HepG2 (cell line): ENCODE results near the gene EPHA4. TPM values are rescaled to one million over a fixed set of nuclear protein-coding genes. Genes with fewer than 3 reads are reported as not detected.

Source experiments
- ATAC-seq: fragments of 200-7000 bp; cut with Tn5 transposase; 3 replicates; pipeline ENCODE4 v1.9.1; 2020; ENCODE audit warnings: mild to moderate bottlenecking, moderate library complexity
- BruUV-seq: library from RNA; stranded (reverse); fragments of 400-500 nt; replicated peaks from 2 replicates; lab custom pipeline; 2021; lab: Mats Ljungman, UMichigan
- CTCF ChIA-PET: fragments of 300-600 bp; formaldehyde crosslinking; extraction: SDS; loops from one replicate; lab custom pipeline; 2021; ENCODE audit warnings: low total read pairs, inconsistent platforms, low intra/inter-chr PET ratio; lab: Yijun Ruan, JAX
- POLR2A ChIA-PET: fragments of 350-600 bp; sonication (Branson Sonifier 250); formaldehyde crosslinking; loops from one replicate; lab custom pipeline; 2020; ENCODE audit warnings: antibody characterized with exemption, inconsistent platforms; lab: Yijun Ruan, JAX
- DNase-seq: peaks from one replicate; pipeline ENCODE4 v3.0.0-alpha.2; 2015; ENCODE audit warnings: low spot score
- FAIRE-seq: peaks from 3 replicates; lab custom pipeline; 2011; peaks lifted over from hg19 to GRCh38; lab: Jason Lieb, UNC
- H2AFZ ChIP-seq: one replicate; pipeline ENCODE4 v1.6.1; 2011; ENCODE audit warnings: low read length, inconsistent platforms
- H3K27ac ChIP-seq: fragments of 300-600 bp; 3 replicates; pipeline ENCODE4 v1.8.0; 2011; ENCODE audit warnings: mixed run types, mild to moderate bottlenecking, mixed read lengths, low read length, inconsistent platforms; ENCODE audit not compliant: insufficient read depth; ENCODE audit errors: extremely low read length
- H3K27me3 ChIP-seq, 2 experiments: fragments of 200-600 bp in 1 of 2; 2 replicates in 1 of 2; 3 replicates in 1 of 2; pipeline versions ENCODE4 v1.6.0 to v1.8.0; 2011; ENCODE audit warnings: low read length in 2 of 2, mild to moderate bottlenecking in 2 of 2, moderate library complexity in 2 of 2, inconsistent platforms in 1 of 2; ENCODE audit not compliant: insufficient read depth in 2 of 2, control insufficient read depth in 1 of 2
- H3K36me3 ChIP-seq, 2 experiments: fragments of 200-600 bp in 1 of 2; replicated peaks in 1 of 2; 2 replicates in 1 of 2; 3 replicates in 1 of 2; pipeline versions ENCODE4 v1.5.1 to v1.8.0; 2011; ENCODE audit warnings: low read length in 2 of 2, inconsistent platforms in 1 of 2; ENCODE audit not compliant: insufficient read depth in 2 of 2, control insufficient read depth in 1 of 2
- H3K4me1 ChIP-seq: 2 replicates; pipeline ENCODE4 v1.5.1; 2012; ENCODE audit warnings: low read length, inconsistent platforms; ENCODE audit not compliant: insufficient read depth
- H3K4me2 ChIP-seq: 2 replicates; pipeline ENCODE4 v1.6.0; 2011; ENCODE audit warnings: low read depth, low read length, inconsistent platforms
- H3K4me3 ChIP-seq, 3 experiments: fragments of 200-600 bp in 1 of 3; sonication (generic), shearing (Covaris generic) in 1 of 3; replicated peaks in 1 of 3; 2 replicates each; pipeline ENCODE4 v1.5.1; 2011 to 2016; ENCODE audit warnings: low read length in 3 of 3, inconsistent platforms in 2 of 3, low read depth in 2 of 3, mild to moderate bottlenecking in 2 of 3, control low read depth in 1 of 3, mixed read lengths in 1 of 3; ENCODE audit not compliant: insufficient read depth in 1 of 3
- H3K79me2 ChIP-seq: one replicate; pipeline ENCODE4 v1.6.1; 2011; ENCODE audit warnings: low read length, inconsistent platforms; ENCODE audit not compliant: insufficient read depth
- H3K9ac ChIP-seq: 2 replicates; pipeline ENCODE4 v1.6.0; 2011; ENCODE audit warnings: mild to moderate bottlenecking, low read depth, low read length, inconsistent platforms; ENCODE audit not compliant: insufficient read depth
- H3K9me3 ChIP-seq: 2 replicates; pipeline ENCODE4 v1.5.1; 2012; ENCODE audit warnings: mild to moderate bottlenecking, low read length
- H4K20me1 ChIP-seq: 2 replicates; pipeline ENCODE4 v1.6.0; 2011; ENCODE audit warnings: inconsistent platforms, mild to moderate bottlenecking, low read length, moderate library complexity; ENCODE audit not compliant: insufficient read depth
- GATAD1 ChIP-seq: IDR thresholded peaks from 2 replicates; pipeline ENCODE4 v1.6.1; 2016; ENCODE audit warnings: missing genetic modification reagents, missing compliant biosample characterization
- MEF2D ChIP-seq: sonication (generic); formaldehyde crosslinking; IDR thresholded peaks from 2 replicates; pipeline ENCODE4 v1.5.1; 2020; ENCODE audit warnings: mild to moderate bottlenecking, missing genetic modification reagents
- ZFP36 ChIP-seq: fragments of 150-350 bp; IDR thresholded peaks from 2 replicates; pipeline ENCODE4 v1.6.1; 2018; ENCODE audit warnings: borderline replicate concordance, low read length, low read depth; ENCODE audit not compliant: partially characterized antibody
- ZNF501 ChIP-seq: sonication (generic); formaldehyde crosslinking; IDR thresholded peaks from 2 replicates; pipeline ENCODE4 v1.5.1; 2020; ENCODE audit warnings: mild to moderate bottlenecking, moderate library complexity, missing genetic modification reagents
- ZNF558 ChIP-seq: sonication (generic); formaldehyde crosslinking; IDR thresholded peaks from 2 replicates; pipeline ENCODE4 v1.9.0; 2022; ENCODE audit warnings: mild to moderate bottlenecking, missing genetic modification reagents, borderline replicate concordance
- WGBS: methylation state at CpG from one replicate; pipeline ENCODE4 v1.1.6; 2017; ENCODE audit warnings: low lambda C conversion rate; 5-methylcytosine and 5-hydroxymethylcytosine counted together
- in situ Hi-C: cut with HindIII; loops from 2 replicates; pipeline ENCODE4 v1.10.0; 2017; ENCODE audit warnings: low pct_unique_long_range_greater_than_20kb; ENCODE audit not compliant: extremely low pct_ligation_motif_present
- intact Hi-C: fragments of 100-400 bp; cut with micrococcal nuclease; formaldehyde crosslinking; loops from one replicate; pipeline ENCODE4 v1.10.0; 2022; ENCODE audit not compliant: unreplicated experiment
- polyA plus RNA-seq, 8 experiments: library from polyadenylated mRNA; depleted of rRNA in 3 of 8; stranded (reverse) in 7 of 8; unstranded in 1 of 8; fragments of >200 nt; fragmentation: Illumina TruSeq in 4 of 8; extraction: Trizol in 4 of 8; gene quantifications; 2 replicates each; pipeline versions ENCODE4 v1.2.1 to v1.2.3, GENCODE V29; 2011 to 2016; ENCODE audit warnings: low read depth in 4 of 8, missing spikeins in 1 of 8, mixed read lengths in 1 of 8; ENCODE audit not compliant: insufficient read depth in 1 of 8
- total RNA-seq, 5 experiments: library from RNA; depleted of rRNA; stranded (reverse); fragments of >200 nt; fragmentation: Illumina TruSeq; extraction: Trizol; gene quantifications; 2 replicates each; pipeline ENCODE4 v1.2.3, GENCODE V29; 2016; ENCODE audit warnings: low read depth in 1 of 5
- TF ChIP-seq, protein P1 (sequence below): sonication (generic); formaldehyde crosslinking; IDR thresholded peaks from 2 replicates; pipeline ENCODE4; 2020; ENCODE audit warnings: missing genetic modification reagents, mild to moderate bottlenecking, borderline replicate concordance
- TF ChIP-seq, protein P2 (sequence below): sonication (generic); formaldehyde crosslinking; IDR thresholded peaks from 2 replicates; pipeline ENCODE4 v1.9.0; 2021; ENCODE audit warnings: missing genetic modification reagents, mild to moderate bottlenecking, borderline replicate concordance

EPHA4 gene
- total and polyA plus RNA-seq, 2 of the 13 experiments (the other 11 are each of a cell fraction or from before 2014, with no cell fraction given) = not detected

DNA sequence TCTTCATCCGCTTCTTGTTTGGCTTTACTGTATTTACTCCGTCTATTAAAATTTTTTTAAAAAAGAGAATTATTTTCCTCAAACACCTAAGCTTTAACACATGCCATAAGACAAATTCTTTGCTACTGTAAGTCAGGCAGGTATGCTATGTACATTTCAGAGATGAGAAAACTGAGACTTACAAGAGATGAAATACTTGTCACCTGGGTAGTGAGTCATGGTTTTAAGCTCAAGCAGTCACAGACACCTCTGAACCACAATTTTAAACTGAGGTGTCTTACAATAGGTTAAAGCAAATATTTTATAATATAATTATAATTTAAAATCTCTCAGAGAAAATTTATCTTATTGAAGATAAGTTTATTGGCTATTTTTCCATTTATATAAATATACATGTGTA is 126.0 kb downstream of the EPHA4 start (continued):
- TF ChIP-seq, protein P1, sequence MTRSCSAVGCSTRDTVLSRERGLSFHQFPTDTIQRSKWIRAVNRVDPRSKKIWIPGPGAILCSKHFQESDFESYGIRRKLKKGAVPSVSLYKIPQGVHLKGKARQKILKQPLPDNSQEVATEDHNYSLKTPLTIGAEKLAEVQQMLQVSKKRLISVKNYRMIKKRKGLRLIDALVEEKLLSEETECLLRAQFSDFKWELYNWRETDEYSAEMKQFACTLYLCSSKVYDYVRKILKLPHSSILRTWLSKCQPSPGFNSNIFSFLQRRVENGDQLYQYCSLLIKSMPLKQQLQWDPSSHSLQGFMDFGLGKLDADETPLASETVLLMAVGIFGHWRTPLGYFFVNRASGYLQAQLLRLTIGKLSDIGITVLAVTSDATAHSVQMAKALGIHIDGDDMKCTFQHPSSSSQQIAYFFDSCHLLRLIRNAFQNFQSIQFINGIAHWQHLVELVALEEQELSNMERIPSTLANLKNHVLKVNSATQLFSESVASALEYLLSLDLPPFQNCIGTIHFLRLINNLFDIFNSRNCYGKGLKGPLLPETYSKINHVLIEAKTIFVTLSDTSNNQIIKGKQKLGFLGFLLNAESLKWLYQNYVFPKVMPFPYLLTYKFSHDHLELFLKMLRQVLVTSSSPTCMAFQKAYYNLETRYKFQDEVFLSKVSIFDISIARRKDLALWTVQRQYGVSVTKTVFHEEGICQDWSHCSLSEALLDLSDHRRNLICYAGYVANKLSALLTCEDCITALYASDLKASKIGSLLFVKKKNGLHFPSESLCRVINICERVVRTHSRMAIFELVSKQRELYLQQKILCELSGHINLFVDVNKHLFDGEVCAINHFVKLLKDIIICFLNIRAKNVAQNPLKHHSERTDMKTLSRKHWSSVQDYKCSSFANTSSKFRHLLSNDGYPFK = no peak
- TF ChIP-seq ZNF501 (CRISPR knock-in tag) (no peak), ZNF558 (CRISPR knock-in tag) (no peak), GATAD1 (CRISPR knock-in tag) (no peak)

DNA sequence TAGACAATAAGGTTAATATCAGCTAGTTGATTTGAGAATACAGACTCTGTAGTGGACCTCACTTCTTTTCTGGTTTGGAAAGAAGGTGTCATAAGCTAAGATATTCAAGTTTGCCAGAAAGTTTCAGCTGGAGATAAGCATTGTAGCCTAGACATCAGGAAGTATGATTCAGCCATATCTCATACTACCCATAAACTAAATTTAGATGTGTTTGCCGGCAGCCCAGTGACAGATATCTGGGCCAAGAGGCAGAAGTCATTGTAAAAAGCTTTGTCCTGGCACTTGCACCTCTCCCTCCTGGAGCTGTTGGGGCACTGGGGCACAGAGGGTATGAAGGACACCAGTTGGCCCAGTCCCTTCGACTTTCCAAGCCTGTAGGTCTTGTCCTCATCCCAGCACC is 128.0 kb downstream of the EPHA4 start:
- TF ChIP-seq, protein P2, sequence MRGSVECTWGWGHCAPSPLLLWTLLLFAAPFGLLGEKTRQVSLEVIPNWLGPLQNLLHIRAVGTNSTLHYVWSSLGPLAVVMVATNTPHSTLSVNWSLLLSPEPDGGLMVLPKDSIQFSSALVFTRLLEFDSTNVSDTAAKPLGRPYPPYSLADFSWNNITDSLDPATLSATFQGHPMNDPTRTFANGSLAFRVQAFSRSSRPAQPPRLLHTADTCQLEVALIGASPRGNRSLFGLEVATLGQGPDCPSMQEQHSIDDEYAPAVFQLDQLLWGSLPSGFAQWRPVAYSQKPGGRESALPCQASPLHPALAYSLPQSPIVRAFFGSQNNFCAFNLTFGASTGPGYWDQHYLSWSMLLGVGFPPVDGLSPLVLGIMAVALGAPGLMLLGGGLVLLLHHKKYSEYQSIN (CRISPR knock-in tag) = no peak
- TF ChIP-seq MEF2D (CRISPR knock-in tag) (no peak), ZFP36 (no peak)
- TF ChIP-seq, all 625 proteins: peak for 0
- in situ Hi-C loops = no loop called here
- Histone ChIP-seq H3K79me2 (no peaks in the 10 kb centered on the region), H3K36me3 (no peaks in the 10 kb centered on the region), H4K20me1 (no peaks in the 10 kb centered on the region), H3K27ac (no peak overlapping the region), H3K4me2 (no peak overlapping the region), H3K27me3 (0 out of 5 replicates have a peak, but pooled peaks cover 0 to 8% of the 10 kb centered on the region in 2 experiments), H2AFZ (no peak overlapping the region), H3K4me3 (no peak overlapping the region), H3K9ac (no peak overlapping the region), H3K9me3 (no peaks in the 10 kb centered on the region), H3K4me1 (no peaks in the 10 kb centered on the region)
- WGBS = 7% methylated on average over 2 of the region's 2 CpGs
- ChIA-PET CTCF (no interaction called here), POLR2A (no interaction called here)
- DNase-seq (no peak), ATAC-seq (no peak), FAIRE-seq (no peak)
- BruUV-seq = no TSS peak
- intact Hi-C loops = no loop called here
